ENCODE measurements around the gene HSPB1.
A peak's percentile ranks its signal among the peaks of the same experiment; 100 is the strongest.
"Not testable (repeated sequence)": the region's sequence is repeated elsewhere in the genome, so short reads cannot be mapped to it uniquely, and the experiment has no call there.

The HSPB1 gene

GRCh38 chr7:76302347-76303201, at the start of gene HSPB1:
Gene HSPB1, plus strand, starts transcription at chr7:76302673. Its CDS starts 40 bp downstream, at chr7:76302713.
- DNase-seq (ENCODE audit: low spot score), result peak; percentile 94

- no peak for DNase-seq (ENCODE audit: low spot score)
Measured at GRCh38 chr7:76254781-76255180, 47.7 kb upstream of the HSPB1 start.

GRCh38 chr7:76257973-76258372, 44.5 kb upstream of the HSPB1 start:
- no peak for DNase-seq (ENCODE audit: low spot score)

- no peak for DNase-seq (ENCODE audit: low spot score)
Measured at GRCh38 chr7:76259124-76260093, 43.1 kb upstream of the HSPB1 start.

GRCh38 chr7:76260171-76260703, 42.2 kb upstream of the HSPB1 start:
- peak; percentile 43 for DNase-seq (ENCODE audit: low spot score)

GRCh38 chr7:76261329-76261728, 41.1 kb upstream of the HSPB1 start:
- DNase-seq (ENCODE audit: low spot score), result no peak

GRCh38 chr7:76261931-76262330, 40.5 kb upstream of the HSPB1 start:
- DNase-seq (ENCODE audit: low spot score), result no peak

GRCh38 chr7:76262683-76263402, 39.6 kb upstream of the HSPB1 start:
- DNase-seq (ENCODE audit: low spot score), result peak; percentile 72

- DNase-seq (ENCODE audit: low spot score), result no peak
Measured at GRCh38 chr7:76265299-76265698, 37.2 kb upstream of the HSPB1 start.

GRCh38 chr7:76267107-76267893, 35.2 kb upstream of the HSPB1 start:
- no peak for DNase-seq (ENCODE audit: low spot score)

- DNase-seq (ENCODE audit: low spot score), result no peak
Measured at GRCh38 chr7:76267894-76268183, 34.6 kb upstream of the HSPB1 start.

- no peak for DNase-seq (ENCODE audit: low spot score)
Measured at GRCh38 chr7:76268376-76268775, 34.1 kb upstream of the HSPB1 start.

GRCh38 chr7:76269895-76270294, 32.6 kb upstream of the HSPB1 start:
- no peak for DNase-seq (ENCODE audit: low spot score)

GRCh38 chr7:76271384-76271783, 31.1 kb upstream of the HSPB1 start:
- DNase-seq (ENCODE audit: low spot score), result not testable (repeated sequence)

GRCh38 chr7:76272142-76272541, 30.3 kb upstream of the HSPB1 start:
- DNase-seq (ENCODE audit: low spot score), result no peak

GRCh38 chr7:76272851-76273497, 29.5 kb upstream of the HSPB1 start:
- no peak for DNase-seq (ENCODE audit: low spot score)

GRCh38 chr7:76273503-76273902, 29.0 kb upstream of the HSPB1 start:
- DNase-seq (ENCODE audit: low spot score), result no peak

- no peak for DNase-seq (ENCODE audit: low spot score)
Measured at GRCh38 chr7:76278540-76278939, 23.9 kb upstream of the HSPB1 start.

- DNase-seq (ENCODE audit: low spot score), result no peak
Measured at GRCh38 chr7:76280408-76280807, 22.1 kb upstream of the HSPB1 start.

- DNase-seq (ENCODE audit: low spot score), result no peak
Measured at GRCh38 chr7:76281006-76281705, 21.3 kb upstream of the HSPB1 start.

All from hepatic stellate cell (primary cell).